GM18867 (cell line): Measurements from ENCODE around the gene PLXNA2.

Experiments used
- ATAC-seq: cut with Tn5 transposase; IDR thresholded peaks from one replicate; pipeline ENCODE4 v1.9.1; 2021; ENCODE audit warnings: mild to moderate bottlenecking, moderate library complexity; ENCODE audit not compliant: unreplicated experiment

The PLXNA2 gene

DNA sequence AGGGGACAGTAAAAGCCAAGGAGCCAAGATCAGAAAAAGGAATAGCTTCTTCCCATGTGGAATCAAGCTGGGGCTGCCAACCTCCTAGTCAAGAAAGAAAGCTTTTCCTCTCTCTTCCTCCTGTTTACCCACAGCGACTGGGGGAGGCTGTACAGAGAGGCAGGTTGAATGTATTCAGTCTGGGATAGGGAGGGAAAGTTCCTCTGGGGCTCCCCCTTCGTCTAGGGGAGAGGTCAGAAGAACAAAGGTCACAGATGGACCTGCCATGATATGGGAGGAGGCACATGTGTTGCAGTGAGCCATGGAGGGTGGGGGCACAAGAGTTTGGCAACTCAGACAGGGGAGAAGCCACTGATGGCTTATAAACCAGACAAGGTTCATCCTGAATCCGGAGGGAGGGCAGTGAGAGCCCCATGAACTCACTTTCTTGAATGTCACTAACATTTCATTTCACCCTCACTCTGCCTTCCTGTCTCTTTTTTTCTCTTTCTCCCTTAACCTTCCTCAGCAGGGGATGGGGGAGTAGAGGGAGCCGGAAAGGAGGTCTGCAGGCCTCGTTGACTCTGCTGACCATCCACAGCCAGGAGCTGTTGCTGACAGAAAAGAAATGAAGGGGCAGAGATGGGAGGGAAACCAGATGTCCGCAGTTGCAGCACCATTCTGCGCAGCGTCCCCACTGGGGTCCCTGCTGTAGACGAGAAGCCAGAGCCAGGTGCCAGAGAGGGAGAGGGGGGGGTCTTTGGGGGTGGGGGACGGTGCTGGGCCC is 61.1 kb downstream of the PLXNA2 start:
- no peak for ATAC-seq

DNA sequence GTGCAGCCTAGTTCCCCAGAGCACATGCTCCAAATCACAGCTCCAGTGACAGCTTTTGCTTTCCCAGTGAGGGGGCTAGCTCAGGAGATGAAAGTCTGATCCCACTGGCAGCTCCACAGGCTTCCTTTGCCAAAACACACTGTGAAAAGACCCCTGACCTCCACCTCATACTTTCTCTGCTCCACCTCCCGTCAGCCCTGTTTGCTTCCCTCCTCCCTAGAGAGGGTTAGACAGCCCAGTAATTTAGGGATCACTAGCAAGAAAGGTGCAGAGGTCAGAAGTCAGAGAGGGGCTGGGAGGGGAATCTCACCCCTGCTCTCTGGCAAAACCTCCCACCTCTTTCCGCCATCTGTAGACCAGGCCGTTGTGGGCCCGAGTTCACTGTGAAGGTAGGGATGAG is 62.8 kb downstream of the PLXNA2 start:
- no peak for ATAC-seq

DNA sequence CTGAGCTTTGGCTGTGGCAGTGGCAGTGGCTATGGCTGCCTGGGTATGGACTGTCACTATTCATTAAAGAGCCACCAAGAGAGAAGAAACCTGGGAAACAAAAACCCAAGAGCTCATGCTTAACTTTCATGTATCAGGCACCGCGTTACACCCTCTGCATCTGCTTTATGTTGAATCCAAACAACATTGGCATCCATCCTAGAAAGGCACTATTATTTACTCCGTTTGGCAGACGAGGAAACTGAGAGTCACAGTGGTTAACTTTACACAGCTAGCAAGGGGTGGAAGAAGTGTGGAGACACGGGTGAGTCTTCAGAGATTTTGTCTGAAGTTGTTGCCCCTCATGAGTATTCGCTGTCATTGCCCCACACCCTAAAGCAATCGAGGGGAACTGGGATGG is 63.8 kb downstream of the PLXNA2 start:
- no peak for ATAC-seq

DNA sequence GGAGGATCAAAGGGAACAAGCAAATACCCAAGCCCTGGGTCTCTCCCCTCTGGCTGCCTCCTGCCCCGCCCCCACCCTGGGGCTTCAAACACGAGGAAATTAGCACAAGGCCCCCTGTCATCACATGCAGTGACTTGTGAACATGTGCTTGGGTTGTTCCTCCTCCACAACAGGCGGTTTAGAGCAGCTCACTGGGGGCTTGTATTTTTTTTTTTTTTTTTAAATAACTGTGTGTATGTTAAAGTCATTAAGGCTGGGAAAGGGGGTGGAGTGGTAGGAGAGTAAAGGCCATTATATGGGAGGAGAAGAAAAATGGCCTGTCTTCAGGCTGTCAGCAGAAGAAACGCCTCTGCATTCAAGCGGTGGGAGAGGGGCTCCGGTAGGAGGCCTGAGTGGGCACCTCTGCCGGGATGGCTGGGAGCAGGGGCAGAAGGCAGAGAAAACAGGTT is 64.2 kb downstream of the PLXNA2 start:
- ATAC-seq = no peak

DNA sequence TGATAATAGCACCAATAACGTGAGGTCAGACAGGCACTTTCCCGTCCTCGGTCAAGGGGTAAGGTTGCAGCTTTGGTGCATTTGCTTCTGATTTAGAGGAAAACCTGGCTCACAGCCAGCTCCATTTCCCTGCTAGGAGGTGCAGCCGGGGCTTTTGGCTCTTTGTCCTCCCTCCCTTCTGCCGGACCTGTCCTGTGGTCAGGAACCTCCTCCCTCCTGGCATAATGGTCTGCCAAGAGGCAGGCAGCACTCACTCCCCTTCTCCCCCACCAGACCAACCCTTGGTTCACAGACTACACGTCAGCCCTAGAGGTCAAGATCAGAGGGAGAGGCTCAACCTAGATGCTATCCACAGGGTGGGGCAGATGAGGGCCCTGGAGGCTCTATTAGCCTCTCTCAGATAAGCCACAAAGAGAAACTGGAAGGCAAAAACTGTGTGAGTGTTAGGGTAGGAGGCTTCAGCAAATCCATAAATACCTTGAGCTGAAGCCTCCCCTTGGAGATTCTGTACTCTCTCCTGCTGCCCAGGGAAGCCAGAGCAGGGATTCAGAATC is 64.8 kb downstream of the PLXNA2 start:
- no peak for ATAC-seq

DNA sequence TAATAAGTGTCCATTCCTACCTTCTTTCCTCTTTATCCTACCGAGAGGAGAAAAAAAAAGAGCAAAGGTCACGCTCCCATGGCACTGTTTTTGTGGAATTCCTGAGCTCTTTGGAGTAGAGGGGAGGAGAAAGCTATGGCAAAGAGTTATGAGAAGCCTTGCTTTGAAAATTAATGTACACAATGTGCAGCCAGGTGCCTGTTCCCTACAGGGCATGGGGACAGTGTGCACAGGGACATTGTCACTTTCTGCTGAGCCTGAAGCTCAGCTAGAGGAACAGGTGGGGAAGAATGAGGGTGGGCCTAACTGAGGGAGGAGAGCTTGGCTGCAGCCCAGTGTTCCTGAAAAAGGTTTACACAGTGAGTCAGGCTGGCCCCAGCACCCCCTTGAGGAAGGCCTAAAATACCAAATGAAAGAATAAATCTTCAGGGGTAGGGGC is 66.1 kb downstream of the PLXNA2 start:
- no peak for ATAC-seq

DNA sequence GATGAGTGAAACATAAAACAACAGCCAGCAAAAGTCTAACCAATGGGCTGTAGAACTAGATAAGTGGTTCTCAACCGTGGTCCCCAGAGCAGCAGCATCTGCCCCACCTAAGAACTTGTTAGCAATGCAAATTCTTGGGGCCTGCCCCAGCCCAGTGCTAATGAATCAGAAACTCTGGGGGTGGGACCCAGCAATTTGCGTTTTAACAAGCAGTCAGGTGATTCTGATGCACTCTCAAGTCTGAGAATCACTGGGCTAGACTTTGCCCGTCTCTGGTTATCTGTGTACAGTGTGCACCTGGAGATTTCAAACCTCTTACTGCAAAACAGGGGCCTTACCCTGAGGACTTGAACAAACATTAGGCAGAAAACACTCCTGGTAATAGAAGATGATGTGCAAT is 66.5 kb downstream of the PLXNA2 start:
- ATAC-seq = peak; percentile 84

DNA sequence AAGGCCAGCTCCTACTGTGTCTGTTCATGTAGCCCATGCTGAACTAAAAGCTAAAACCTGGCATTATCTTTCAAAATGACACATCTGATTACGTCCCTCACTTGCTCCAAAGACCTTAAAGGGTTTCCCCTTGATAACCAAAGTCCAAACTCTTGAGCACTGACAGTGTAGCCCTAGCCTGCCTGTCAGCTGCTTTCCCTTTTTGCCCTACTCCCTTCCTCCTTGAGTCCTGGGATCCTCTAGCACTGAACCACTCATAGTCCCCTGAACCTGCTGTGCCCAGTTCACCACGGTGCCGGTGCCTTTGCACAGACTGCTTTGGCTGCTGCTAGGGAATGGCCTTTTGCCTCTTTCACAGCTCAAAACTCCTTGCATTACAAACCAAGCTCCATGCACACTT is 67.5 kb downstream of the PLXNA2 start:
- no peak for ATAC-seq

DNA sequence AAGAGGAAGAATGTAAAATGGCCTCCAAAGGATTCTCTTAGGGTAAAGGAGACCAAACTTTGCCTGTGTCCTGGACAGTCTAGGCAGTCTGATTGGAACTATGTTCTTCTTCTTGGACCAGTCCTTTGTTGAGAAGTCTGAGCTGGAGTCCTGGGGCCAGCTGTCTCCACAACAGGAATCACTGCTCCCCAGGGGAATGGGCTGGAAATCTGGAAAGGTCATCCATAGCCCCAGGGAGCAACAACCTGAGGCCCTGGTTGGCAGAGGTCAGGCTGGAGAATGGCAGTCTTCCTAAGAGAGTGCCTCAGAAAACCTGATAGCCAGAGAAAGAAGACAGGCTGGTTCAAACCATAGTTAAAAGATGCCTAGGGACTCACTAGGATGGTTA is 68.7 kb downstream of the PLXNA2 start:
- no peak for ATAC-seq

DNA sequence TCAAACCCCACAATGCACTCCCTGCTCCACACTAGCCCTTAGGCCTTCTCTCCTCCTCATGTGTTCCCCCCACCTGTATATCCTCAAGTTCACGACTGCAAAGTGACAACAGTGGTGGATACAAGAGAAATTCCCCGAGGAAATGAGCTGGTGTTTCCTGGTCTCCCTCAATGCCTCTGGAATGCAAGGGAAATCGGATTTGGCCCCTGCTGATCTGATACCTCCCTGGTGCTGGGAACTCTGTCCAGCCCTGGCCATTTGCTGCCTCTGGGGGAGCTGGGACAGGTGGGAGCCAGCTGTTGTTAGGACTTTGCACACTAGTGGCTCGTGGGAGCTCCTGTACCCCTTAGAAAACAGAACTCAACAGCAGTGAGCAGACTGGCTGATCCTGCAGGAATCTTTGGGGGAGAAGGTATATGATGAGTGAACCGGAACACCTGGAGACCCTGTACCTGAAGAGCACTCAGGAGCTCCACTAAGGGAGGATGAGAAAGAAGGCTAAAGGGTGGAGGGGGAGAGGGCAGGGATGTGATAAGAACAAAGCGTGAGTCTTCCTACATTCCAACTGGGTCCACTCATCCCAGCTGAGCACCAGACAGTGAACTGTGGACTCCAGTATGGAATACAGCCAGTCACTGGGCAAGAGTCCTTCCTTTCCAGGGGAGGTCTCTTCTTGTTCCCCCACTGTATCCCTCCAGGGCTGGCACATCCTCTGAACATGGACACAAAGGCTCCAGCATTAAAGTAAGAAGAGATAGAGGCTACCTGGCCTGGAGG is 69.3 kb downstream of the PLXNA2 start:
- no peak for ATAC-seq

DNA sequence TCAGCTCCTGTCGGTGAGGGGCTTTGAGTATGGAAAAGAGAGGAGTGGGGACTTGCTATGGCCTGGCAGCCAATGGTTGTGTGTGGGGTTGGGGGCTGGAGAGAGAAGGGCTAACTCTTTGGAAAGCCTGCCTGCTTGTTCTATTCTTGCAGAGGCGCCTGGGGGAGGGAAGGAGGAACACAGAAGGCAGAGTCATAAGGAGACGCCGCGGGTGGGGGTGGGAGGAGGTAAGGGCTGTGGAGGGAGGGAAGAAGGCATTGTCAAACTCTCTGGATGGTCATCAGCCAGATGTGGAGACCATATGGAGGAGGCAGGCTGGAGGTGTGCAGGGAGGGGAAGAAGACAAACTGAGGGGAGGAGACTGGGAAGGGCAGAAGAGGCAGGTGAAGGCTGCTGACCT is 70.0 kb downstream of the PLXNA2 start:
- no peak for ATAC-seq

DNA sequence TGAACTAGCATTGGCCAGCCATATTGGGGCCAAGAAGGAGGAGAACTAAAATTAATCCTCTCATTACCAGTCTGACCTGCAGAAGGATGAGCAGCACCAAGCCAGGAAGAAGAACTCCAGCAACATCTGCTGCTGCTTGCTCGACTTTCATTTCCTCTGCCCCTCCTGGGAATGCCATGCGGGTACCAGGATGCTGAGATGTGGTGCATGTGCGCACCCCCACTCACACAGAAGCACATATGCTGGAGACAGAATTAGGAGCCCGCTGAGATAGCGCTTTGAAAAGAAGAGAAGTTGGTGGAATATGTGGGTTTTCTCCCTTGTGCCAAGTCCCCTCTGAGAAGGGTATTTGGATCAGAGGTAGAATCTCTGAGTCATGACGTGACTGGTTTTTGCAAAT is 70.4 kb downstream of the PLXNA2 start:
- ATAC-seq = no peak

DNA sequence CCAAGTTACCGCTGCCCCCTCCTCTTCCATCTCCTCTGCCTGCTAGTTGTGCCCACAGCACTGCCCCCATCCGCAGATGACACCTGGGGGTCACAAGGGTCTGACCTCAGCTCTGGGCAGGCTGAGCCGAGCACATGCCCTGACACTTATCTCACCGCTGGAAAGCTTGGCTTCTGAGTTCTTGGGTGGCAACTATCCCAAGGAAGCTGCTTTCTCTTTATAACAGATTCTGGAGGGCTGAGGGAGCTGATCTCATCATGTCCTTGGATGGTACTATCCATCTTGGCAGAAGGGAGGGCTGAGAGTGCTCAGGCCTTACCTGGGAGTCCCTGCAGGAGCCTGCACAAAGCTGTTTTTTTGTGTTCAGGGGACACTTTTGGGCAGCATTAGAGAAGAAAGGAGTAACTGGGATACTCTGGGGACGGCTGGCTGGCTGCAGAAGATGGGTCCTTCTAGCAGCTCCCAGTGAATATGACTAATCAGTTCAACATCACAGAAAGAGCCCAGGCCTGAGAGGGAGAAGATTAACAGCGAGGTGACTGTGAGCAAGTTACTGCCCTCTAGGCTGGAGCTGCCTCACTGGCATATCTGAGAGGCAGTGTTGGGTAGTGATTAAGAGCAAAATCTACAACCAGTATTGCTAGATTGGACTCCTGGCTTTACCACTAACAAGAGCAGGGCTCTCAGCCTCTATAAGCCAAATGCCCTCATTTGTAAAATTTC is 71.6 kb downstream of the PLXNA2 start:
- no peak for ATAC-seq

DNA sequence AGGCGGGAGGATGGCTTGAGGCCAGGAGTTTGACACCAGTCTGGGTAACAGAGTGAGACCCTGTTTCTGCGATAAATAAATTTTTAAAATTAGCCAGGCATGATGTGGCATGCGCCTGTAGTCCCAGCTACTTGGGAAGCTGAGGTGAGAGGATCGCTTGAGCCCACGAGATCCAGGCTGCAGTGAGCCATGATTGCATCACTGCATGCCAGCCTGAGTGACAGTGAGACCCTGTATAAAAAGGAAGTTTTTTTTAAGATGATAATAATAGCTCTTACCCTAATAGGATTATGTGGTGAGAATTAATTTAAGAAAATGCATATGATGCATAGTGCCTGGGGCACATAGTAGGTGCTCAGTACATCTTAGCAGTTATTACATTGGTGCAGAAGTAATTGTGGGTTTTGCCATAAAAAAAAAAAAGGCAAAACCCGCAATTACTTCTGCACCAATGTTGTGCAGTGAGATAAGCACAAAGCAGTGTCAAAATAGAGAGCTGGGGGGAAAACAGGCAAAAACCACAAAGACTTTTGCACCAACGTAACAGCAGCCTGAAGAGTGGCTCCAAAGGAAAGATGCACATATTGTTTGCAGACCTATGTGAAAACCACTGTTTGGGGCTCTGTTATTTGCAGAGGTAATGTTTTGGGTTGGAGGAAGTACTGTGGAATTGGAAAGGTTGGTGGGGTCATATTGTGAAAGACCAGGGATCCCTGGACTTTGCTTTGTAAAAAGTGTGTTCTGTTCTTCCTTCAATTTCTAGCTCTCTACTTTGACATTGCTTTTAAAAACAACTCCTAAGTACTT is 72.4 kb downstream of the PLXNA2 start:
- ATAC-seq = no peak

DNA sequence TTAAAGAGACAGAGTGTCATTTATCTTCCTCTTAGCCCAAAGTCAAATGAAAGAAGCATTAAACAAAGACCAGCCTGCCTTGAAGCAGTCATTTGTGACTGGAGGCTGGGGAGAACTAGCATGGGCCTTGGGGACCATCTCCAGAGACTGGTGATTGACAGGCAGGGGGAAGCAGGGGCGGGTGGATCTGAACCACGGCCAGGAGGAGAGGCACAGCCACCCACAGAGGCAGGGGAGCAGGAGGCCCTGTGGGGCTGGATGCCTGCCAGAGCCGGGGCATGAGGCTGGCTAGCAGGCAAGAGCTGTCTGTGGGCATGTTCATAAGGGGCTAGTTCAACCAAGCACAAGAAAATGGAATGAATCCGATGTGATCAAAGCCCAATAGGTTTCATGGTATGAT is 73.9 kb downstream of the PLXNA2 start:
- ATAC-seq = no peak

DNA sequence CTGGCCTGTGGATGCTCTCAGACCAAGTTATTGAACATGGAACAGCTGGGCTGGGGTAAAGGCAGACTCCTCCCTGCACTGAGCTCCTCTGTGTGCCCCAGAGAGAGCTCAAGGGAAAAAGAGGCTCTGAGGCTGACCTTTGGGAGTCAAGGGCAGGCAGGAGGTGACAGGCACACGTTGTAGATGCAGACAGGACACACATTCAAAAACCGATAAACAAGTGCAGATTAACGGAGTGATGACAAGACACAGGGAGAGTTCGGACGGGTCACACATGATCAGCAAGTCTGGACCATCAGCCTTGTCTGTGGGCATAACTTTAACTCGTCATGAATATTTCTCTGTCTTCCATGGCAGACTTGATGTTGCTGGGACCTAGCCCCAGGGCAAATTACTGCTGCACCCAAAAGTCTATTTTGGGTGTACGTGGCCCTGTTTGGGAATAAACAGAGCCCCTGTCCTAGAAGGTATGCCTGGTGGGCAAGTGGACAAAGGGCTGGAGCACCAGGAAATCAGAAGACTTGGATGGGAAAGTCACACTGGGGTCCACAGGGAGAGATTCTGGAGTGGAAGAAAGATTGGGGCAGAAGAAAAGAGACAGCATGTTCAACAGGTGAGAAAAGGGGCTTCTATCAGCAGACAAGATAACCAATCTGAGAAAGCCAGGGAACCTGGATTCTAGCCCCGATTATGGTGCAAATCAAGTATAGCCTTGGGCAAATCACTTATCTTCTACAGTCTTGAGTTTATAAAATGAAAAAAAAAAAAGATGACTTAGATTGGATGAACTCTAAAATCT is 74.9 kb downstream of the PLXNA2 start:
- no peak for ATAC-seq

DNA sequence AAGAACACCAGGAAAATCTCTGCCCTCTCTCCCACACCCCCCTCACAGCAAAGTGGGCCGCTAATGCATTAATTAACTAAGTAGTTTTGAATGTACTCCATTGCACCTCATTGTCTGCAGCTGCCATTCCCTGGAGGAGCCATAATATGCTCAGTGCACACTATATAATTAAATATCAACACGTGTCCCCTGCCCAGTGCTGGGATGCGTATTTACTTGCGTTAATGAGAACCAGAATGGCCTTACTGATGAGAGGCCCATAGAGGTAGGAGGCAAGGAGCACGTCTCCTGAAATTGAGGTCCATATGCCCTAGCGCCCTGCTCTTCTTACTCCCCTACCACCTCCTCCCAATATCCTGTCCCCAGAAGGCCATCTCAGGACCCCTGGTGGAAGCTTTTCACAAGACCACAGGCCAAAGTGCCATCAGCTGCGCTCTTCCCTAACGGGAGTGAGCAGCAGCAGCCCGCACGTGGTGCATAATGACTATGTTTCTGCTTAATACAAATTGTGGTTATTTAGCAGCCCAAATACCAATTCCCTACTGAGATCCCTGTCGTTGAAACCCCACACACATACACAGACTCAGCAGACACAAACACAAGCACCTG is 76.8 kb downstream of the PLXNA2 start:
- no peak for ATAC-seq

DNA sequence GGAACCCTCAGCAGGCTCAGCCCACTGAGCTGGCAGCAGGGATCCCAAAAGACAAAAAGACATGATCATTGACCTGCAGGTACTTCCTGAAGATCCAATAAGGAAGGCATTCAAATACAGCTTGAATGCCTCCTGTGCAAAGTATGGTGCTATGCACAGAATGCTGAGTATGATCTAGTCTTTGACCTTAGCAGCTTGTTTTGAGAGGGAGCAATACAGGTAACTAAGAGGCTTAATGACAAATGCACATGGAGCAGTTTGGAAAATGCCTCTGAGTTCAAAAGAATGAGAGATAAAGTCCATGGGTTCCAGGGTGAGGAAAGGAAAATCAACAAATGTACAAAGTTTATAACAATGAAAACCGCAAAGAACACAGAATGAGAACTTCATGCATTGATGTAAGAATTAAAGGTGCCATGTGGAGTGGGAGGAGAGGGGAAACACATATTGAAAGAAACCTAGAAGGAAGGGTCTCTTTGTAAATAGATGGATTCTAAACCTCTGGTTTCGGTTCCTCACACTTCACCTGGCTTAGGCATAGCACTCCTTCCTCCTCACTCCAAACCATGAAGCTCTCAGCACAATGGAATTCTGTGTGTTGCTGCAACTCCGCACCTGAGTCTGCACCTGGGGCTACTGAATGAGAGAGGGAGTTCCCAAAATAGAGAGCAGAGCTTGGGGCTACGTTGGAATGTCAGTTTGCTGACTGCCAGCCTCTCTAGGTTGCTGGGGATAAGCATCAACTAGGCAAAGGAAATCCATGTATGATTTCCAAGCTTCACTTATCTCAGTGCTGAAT is 77.6 kb downstream of the PLXNA2 start:
- no peak for ATAC-seq

DNA sequence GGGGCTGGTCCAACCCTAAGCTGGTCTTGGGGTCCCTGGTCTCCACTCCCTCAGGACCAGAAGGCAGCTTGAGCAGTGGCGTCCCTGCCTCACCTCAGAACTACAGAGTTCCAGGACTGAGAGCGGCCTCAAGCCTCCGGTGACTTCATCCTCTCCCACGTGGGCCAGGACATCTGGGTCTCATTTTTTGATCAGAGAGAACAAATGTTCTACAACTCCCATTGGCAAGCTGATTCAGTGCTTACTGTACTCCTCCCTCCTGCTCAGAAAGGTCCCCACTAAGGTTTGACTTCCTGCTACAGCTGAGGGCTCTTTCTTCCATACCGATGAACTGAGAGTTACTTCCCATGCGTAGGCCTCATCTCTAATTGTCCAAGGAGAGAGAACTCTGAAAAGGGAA is 78.5 kb downstream of the PLXNA2 start:
- no peak for ATAC-seq
